AG08395 (cell line): ENCODE results near the gene OR5K3.

ENCODE experiments used
- DNase-seq: peaks from one replicate; pipeline ENCODE4 v3.0.0; 2012; ENCODE audit warnings: mixed read lengths, low spot score

Gene OR5K3

GRCh38 chr3:98433764-98434163 is 43.3 kb downstream of the OR5K3 start:
- no peak for DNase-seq

- no peak for DNase-seq
Measured at GRCh38 chr3:98434412-98434811, 43.9 kb downstream of the OR5K3 start.

GRCh38 chr3:98440283-98440682 is 49.8 kb downstream of the OR5K3 start:
- DNase-seq: no peak
